ENCODE measurements around the gene DKK3. TPM values are rescaled to one million over a fixed set of nuclear protein-coding genes. Genes with fewer than 3 reads are reported as not detected.

The DKK3 gene
- total and polyA plus RNA-seq, 5 donors: 2,307 to 3,299 (median 2,883) TPM

DNA sequence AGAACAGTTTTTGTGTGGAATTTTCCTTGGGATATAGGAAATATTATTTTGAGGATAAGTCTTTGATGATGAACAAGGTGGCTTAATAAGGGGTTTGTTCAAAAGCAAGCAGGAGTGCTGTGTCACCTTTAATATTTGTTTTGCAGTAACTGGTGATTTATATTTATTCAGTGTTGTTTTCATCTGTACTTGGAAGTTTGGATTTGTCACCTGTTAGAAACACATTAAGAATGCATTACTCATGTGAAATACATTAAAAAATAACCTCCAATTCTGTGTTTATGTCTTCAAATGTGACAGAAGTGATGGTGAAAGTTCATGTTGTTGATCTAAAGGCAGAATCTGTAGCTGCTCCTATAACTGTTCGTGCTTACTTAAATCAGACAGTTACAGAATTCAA, 70.5 kb downstream of the DKK3 start:
- Histone ChIP-seq H3K27ac (ENCODE audit: low read length) (no peak overlapping the region), H3K9me3 (ENCODE audit: control insufficient read depth, low read length) (no peaks in the 10 kb centered on the region), H3K4me3 (ENCODE audit: low read length) (no peak overlapping the region), H3K27me3 (ENCODE audit: control insufficient read depth, insufficient read depth) (no peaks in the 10 kb centered on the region), H3K4me1 (ENCODE audit: control insufficient read depth, insufficient read depth, low read length) (no peaks in the 10 kb centered on the region)
- 99% methylated on average over 1 of the region's 1 CpG for WGBS
- ATAC-seq (no peak), DNase-seq (no peak)
- intact Hi-C loops (cut with DNase I): loop anchor here in 2 of 4 donors (10.0 kb wide), 2 partner anchors 107 to 347 kb away; no protein-coding TSS in a partner anchor

DNA sequence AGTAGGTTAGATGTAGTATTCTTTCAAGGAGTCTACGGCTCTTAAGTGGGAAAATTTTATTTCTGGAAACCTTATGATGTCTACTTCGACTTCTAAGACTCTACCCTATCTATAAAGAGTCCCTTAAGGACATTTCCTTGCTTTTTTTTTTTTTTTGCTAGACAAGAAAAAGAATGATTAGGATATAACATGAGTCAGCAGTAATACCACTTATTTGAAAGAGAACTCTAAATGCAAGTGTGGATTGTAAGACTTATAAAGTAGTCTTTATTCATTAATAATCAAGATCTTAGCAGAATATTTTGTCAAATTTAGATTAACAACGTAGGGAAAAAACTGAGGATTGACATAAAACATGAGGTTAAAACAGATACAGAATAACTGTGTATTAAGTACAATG, 71.0 kb downstream of the DKK3 start:
- H3K27ac ChIP-seq (ENCODE audit: low read length): no peak overlapping the region
- no peak overlapping the region for H3K4me3 ChIP-seq (ENCODE audit: low read length)
- intact Hi-C loops (cut with DNase I): loop anchor here in 2 of 4 donors (10.0 kb wide), 2 partner anchors 107 to 347 kb away; no protein-coding TSS in a partner anchor
- ATAC-seq (no peak), DNase-seq (no peak)
- 68% methylated on average over 3 of the region's 3 CpGs for whole genome bisulfite sequencing
- no peaks in the 10 kb centered on the region for H3K27me3 ChIP-seq (ENCODE audit: control insufficient read depth, insufficient read depth)
- no peaks in the 10 kb centered on the region for H3K9me3 ChIP-seq (ENCODE audit: control insufficient read depth, low read length)
- no peaks in the 10 kb centered on the region for H3K4me1 ChIP-seq (ENCODE audit: control insufficient read depth, insufficient read depth, low read length)

DNA sequence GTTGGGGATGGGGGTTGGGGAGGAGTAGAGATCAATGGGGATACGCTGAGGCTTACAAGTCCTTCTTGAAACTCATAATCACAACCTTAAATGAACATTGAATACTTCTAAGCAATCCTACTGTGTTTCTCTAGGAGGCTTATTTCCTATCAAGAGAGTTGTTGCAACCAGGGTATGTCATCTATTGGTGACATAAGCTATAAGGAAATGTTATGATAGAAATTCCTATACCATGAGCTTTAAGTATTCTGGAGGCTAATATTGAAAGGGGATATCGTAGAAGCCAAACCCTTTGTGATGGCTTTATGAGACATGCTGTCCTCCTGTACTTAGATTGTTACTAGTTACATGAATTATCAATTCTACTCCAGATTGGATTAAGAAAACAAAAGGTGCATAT, 72.9 kb downstream of the DKK3 start:
- ATAC-seq (no peak), DNase-seq (no peak)
- intact Hi-C loops (cut with DNase I): loop anchor here in 2 of 4 donors (10.0 kb wide), 2 partner anchors 109 to 349 kb away; no protein-coding TSS in a partner anchor
- no peaks in the 10 kb centered on the region for H3K27me3 ChIP-seq (ENCODE audit: control insufficient read depth, insufficient read depth)
- H3K4me1 ChIP-seq (ENCODE audit: control insufficient read depth, insufficient read depth, low read length): no peaks in the 10 kb centered on the region
- no peak overlapping the region for H3K27ac ChIP-seq (ENCODE audit: low read length)
- no peak overlapping the region for H3K4me3 ChIP-seq (ENCODE audit: low read length)
- WGBS: 97% methylated on average over 2 of the region's 2 CpGs
- H3K9me3 ChIP-seq (ENCODE audit: control insufficient read depth, low read length): no peaks in the 10 kb centered on the region

DNA sequence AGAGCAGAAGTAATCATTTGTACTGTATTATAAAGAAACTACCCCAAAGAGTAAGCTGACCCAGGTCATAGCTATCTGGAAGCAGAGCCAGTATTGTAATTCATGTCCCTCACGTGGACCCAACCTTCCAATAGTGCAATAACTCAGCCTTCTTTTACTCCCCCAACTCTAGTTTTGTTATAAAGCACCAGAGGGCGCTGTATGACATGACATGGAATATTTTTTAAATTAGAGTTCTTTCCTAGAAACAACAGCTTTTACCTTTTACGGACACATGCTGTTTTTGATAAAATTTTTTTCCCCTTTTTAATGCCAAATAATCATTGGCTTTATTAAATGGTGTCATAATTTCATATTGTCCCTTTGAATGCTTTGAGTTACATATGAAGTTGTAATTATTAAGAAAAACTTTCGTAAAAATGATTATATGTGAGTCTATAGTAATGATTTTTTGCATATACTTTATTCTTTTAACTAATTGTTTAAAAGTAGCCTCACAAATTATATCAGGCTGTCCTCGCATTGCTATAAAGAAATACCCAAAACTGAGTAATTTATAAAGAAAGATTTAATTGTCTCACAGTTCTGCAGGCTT, 76.9 kb downstream of the DKK3 start:
- no peak for DNase-seq
- 55% methylated on average over 5 of the region's 5 CpGs for WGBS
- intact Hi-C loops (cut with DNase I): loop anchor here (2.0 to 10.0 kb wide), 4 partner anchors 111 to 353 kb away; no protein-coding TSS in a partner anchor
- Histone ChIP-seq H3K4me3 (ENCODE audit: low read length) (no peak overlapping the region), H3K27me3 (ENCODE audit: control insufficient read depth, insufficient read depth) (no peaks in the 10 kb centered on the region), H3K9me3 (ENCODE audit: control insufficient read depth, low read length) (no peaks in the 10 kb centered on the region), H3K27ac (ENCODE audit: low read length) (no peak overlapping the region), H3K4me1 (ENCODE audit: control insufficient read depth, insufficient read depth, low read length) (no peaks in the 10 kb centered on the region)
- ATAC-seq: peak; percentile 68 to 73

DNA sequence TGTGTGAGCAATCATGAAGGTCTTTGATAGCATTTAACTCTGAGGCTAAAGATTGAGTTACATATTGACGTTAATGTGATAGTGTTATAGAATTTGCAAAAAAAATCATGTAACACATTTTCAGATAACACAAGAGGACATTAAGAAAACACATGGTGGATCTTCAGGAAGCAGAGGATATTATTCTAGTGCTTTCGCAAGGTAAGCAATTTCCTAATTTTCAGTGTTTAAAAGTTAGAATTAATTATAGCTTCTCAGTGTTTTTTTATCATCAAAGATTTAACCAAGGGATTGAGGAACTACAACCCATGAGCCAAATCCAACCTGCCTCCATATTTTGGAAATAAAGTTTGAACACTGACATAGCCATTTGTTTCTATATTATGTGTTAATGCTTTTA, 78.5 kb downstream of the DKK3 start:
- no peak overlapping the region for H3K4me3 ChIP-seq (ENCODE audit: low read length)
- ATAC-seq (no peak), DNase-seq (no peak)
- H3K27ac ChIP-seq (ENCODE audit: low read length): no peak overlapping the region
- intact Hi-C loops (cut with DNase I): loop anchor here (2.0 to 10.0 kb wide), 4 partner anchors 112 to 355 kb away; no protein-coding TSS in a partner anchor
- H3K9me3 ChIP-seq (ENCODE audit: control insufficient read depth, low read length): no peaks in the 10 kb centered on the region
- no peaks in the 10 kb centered on the region for H3K4me1 ChIP-seq (ENCODE audit: control insufficient read depth, insufficient read depth, low read length)
- no peaks in the 10 kb centered on the region for H3K27me3 ChIP-seq (ENCODE audit: control insufficient read depth, insufficient read depth)
- WGBS: 73% methylated on average over 2 of the region's 2 CpGs

DNA sequence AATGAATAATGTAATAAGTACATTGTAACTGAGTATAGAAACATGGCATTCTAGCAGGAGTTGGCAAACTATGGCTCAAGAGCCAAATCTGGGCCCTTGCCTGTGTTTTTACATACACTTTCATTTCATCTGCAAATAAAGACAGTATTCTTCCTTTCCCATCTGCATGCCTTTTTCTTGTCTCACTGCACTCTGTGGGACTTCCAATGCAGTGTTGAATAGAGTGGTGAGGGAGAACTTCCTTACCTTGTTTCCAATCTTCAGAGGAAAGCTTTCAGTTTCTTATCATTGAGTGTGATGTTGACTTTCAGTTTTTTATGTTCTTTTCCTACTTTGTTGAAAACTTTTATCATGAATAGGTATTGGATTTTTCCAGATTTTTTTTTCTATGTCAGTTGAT, 84.6 kb downstream of the DKK3 start:
- ATAC-seq: no peak
- no peak overlapping the region for H3K27ac ChIP-seq (ENCODE audit: low read length)
- no peaks in the 10 kb centered on the region for H3K27me3 ChIP-seq (ENCODE audit: control insufficient read depth, insufficient read depth)
- H3K9me3 ChIP-seq (ENCODE audit: control insufficient read depth, low read length): no peaks in the 10 kb centered on the region
- no peak overlapping the region for H3K4me3 ChIP-seq (ENCODE audit: low read length)
- H3K4me1 ChIP-seq (ENCODE audit: control insufficient read depth, insufficient read depth, low read length): no peaks in the 10 kb centered on the region
- intact Hi-C loops (cut with DNase I): loop anchor here in 1 of 4 donors (10.0 kb wide), 1 partner anchor 361 kb away; no protein-coding TSS in a partner anchor
- DNase-seq: no peak

DNA sequence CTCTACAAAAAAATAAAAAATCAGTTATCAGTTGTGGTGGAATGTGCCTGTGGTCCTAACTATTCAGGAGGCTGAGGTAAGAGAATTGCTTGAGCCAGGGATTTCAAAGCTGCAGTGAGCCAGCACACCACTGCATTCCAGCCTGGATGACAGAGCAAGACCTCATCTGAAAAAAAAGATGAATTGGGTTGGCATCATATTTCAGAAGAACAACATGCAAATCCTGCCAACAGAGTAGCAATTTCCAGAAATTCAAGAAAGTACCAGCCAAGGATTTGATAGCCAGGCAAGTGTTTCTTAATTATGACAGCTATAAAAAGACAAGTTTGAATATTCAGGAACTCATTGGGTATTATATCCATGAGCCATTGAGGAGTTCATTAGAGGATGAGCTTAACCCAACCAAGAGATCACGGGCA, 91.4 kb downstream of the DKK3 start:
- intact Hi-C loops (cut with DNase I): loop anchor here in 1 of 4 donors (10.0 kb wide), 1 partner anchor 112 kb away; no protein-coding TSS in a partner anchor
- 81% methylated on average over 1 of the region's 1 CpG for WGBS
- DNase-seq: peak in 1 of 3 donors; percentile 39
- Histone ChIP-seq H3K27ac (ENCODE audit: low read length) (no peak overlapping the region), H3K4me3 (ENCODE audit: low read length) (no peak overlapping the region), H3K9me3 (ENCODE audit: control insufficient read depth, low read length) (no peaks in the 10 kb centered on the region), H3K4me1 (ENCODE audit: control insufficient read depth, insufficient read depth, low read length) (peaks cover 1% of the 10 kb centered on the region), H3K27me3 (ENCODE audit: control insufficient read depth, insufficient read depth) (no peaks in the 10 kb centered on the region)
- ATAC-seq: peak; percentile 36 to 71

DNA sequence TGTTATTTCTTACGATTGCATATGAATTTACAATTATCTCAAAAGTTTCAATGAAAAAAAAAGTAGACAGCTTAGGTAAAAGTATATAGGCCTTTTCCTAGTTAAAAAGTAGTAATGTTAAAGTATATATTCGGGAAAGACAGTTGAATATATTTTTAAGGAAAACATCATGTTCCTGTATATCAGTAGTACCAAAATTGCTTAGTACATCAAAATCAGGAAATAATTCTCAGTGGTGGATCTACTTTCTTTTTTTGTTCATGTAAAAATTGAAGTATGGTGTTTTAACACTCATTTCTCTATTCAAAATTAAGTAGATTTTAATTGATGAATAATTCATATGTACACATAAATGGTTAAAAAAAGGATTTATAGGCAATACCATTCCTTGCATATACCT, 92.8 kb downstream of the DKK3 start:
- Histone ChIP-seq H3K9me3 (ENCODE audit: control insufficient read depth, low read length) (no peaks in the 10 kb centered on the region), H3K4me1 (ENCODE audit: control insufficient read depth, insufficient read depth, low read length) (peaks cover 1% of the 10 kb centered on the region), H3K27ac (ENCODE audit: low read length) (no peak overlapping the region), H3K27me3 (ENCODE audit: control insufficient read depth, insufficient read depth) (no peaks in the 10 kb centered on the region), H3K4me3 (ENCODE audit: low read length) (no peak overlapping the region)
- intact Hi-C loops (cut with DNase I): loop anchor here in 1 of 4 donors (10.0 kb wide), 1 partner anchor 111 kb away; no protein-coding TSS in a partner anchor
- 97% methylated on average over 2 of the region's 2 CpGs for WGBS
- DNase-seq: no peak
- ATAC-seq: no peak

DNA sequence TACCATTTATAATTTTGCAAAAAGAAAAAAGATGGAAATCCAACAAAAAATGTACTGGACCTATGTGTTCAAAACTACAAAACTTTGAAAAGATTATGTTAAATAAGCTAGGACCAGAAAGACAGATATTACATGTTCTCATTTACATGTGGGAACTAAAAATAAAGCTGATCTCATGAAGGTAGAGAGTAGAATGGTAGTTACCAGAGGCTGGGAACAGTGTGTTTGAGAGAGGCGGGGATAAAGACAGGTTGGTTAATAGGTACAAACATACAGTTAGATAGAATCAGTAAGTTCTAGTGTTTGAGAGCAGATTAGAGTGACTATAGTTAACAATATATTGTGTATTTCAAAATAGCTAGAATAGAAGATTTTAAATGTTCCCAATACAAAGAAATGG, 95.0 kb downstream of the DKK3 start:
- no peak overlapping the region for H3K27ac ChIP-seq (ENCODE audit: low read length)
- no peak for ATAC-seq
- H3K4me1 ChIP-seq (ENCODE audit: control insufficient read depth, insufficient read depth, low read length): peaks cover 1% of the 10 kb centered on the region
- no peak overlapping the region for H3K4me3 ChIP-seq (ENCODE audit: low read length)
- no peak for DNase-seq
- intact Hi-C loops (cut with DNase I): loop anchor here in 1 of 4 donors (10.0 kb wide), 1 partner anchor 109 kb away; no protein-coding TSS in a partner anchor
- H3K9me3 ChIP-seq (ENCODE audit: control insufficient read depth, low read length): no peaks in the 10 kb centered on the region
- WGBS: 96% methylated on average over 1 of the region's 1 CpG
- no peaks in the 10 kb centered on the region for H3K27me3 ChIP-seq (ENCODE audit: control insufficient read depth, insufficient read depth)
